Neural cell (in vitro differentiated cells): ENCODE results near the gene PPIE. TPM values are rescaled to one million over a fixed set of nuclear protein-coding genes. Genes with fewer than 3 reads are reported as not detected.

ENCODE experiments used
- H2AFZ ChIP-seq: fragments of 200-600, 300-800 bp; sonication (generic), shearing (Covaris generic); 2 replicates; pipeline ENCODE4 v1.6.0; 2014; ENCODE audit warnings: low read depth, mild to moderate bottlenecking, antibody characterized with exemption, low read length, moderate library complexity
- H3F3A ChIP-seq: fragments of 200-600 bp; shearing (Covaris generic); 2 replicates; pipeline ENCODE4 v1.6.1; 2016; ENCODE audit warnings: mild to moderate bottlenecking, moderate library complexity, mixed read lengths, antibody characterized with exemption, low read length; ENCODE audit not compliant: insufficient read depth, poor library complexity, severe bottlenecking
- H3K27ac ChIP-seq: fragments of 200-600, 300-800 bp; sonication (generic), shearing (Covaris generic); 2 replicates; pipeline ENCODE4 v1.5.1; 2014; ENCODE audit warnings: mild to moderate bottlenecking, low read length, moderate library complexity
- H3K27me3 ChIP-seq: fragments of 300-800, 200-600 bp; sonication (generic), shearing (Covaris generic); 2 replicates; pipeline ENCODE4 v1.6.0; 2014; ENCODE audit warnings: mild to moderate bottlenecking, low read depth, low read length, moderate library complexity; ENCODE audit not compliant: insufficient read depth
- H3K36me3 ChIP-seq: fragments of 300-800, 200-600 bp; sonication (generic), shearing (Covaris generic); 2 replicates; pipeline ENCODE4 v1.5.1; 2014; ENCODE audit warnings: mild to moderate bottlenecking, antibody characterized with exemption, low read length, moderate library complexity; ENCODE audit not compliant: insufficient read depth
- H3K4me2 ChIP-seq: fragments of 300-800, 200-600 bp; sonication (generic), shearing (Covaris generic); 2 replicates; pipeline ENCODE4 v1.6.0; 2014; ENCODE audit warnings: mild to moderate bottlenecking, low read length
- H3K4me3 ChIP-seq: fragments of 300-800, 200-600 bp; sonication (generic), shearing (Covaris generic); 2 replicates; pipeline ENCODE4 v1.5.1; 2014; ENCODE audit warnings: mild to moderate bottlenecking, low read length, moderate library complexity
- H3K79me2 ChIP-seq: fragments of 200-600 bp; shearing (Covaris generic); replicated peaks from 2 replicates; pipeline ENCODE4 v1.6.0; 2014; ENCODE audit warnings: mild to moderate bottlenecking, low read length, moderate library complexity; ENCODE audit not compliant: insufficient read depth
- H3K9ac ChIP-seq: fragments of 300-800, 200-600 bp; sonication (generic), shearing (Covaris generic); 2 replicates; pipeline ENCODE4 v1.6.1; 2016; ENCODE audit warnings: mild to moderate bottlenecking, low read length, mixed read lengths
- H3K9me2 ChIP-seq: fragments of 200-600 bp; shearing (Covaris generic); 2 replicates; pipeline ENCODE4 v1.6.1; 2016; ENCODE audit warnings: mild to moderate bottlenecking, low read length, mixed read lengths; ENCODE audit not compliant: insufficient read depth
- H3K9me3 ChIP-seq: fragments of 200-600, 300-800 bp; sonication (generic), shearing (Covaris generic); 2 replicates; pipeline ENCODE4 v1.6.1; 2016; ENCODE audit warnings: mild to moderate bottlenecking, mixed run types, low read length, moderate library complexity, mixed read lengths
- H4K20me1 ChIP-seq: fragments of 200-600 bp; shearing (Covaris generic); 2 replicates; pipeline ENCODE4 v1.6.1; 2016; ENCODE audit warnings: mild to moderate bottlenecking, mixed run types; ENCODE audit not compliant: insufficient read depth
- CTCF ChIP-seq: fragments of 450-650 bp; IDR thresholded peaks from 2 replicates; pipeline ENCODE4 v1.5.1; 2014; ENCODE audit warnings: antibody characterized with exemption, mild to moderate bottlenecking, moderate library complexity; ENCODE audit not compliant: poor library complexity, severe bottlenecking
- EP300 ChIP-seq: fragments of 450-650 bp; conservative IDR thresholded peaks from 2 replicates; pipeline ENCODE4 v1.6.1; 2014; ENCODE audit warnings: antibody characterized with exemption, mild to moderate bottlenecking, moderate library complexity; ENCODE audit not compliant: poor library complexity, severe bottlenecking
- EZH2 ChIP-seq: fragments of 200-600, 300-800 bp; shearing (Covaris generic), sonication (generic); IDR thresholded peaks from 2 replicates; pipeline ENCODE4 v1.6.1; 2014; ENCODE audit warnings: antibody characterized with exemption, low read length, borderline replicate concordance, mild to moderate bottlenecking; ENCODE audit not compliant: insufficient read depth, poor library complexity, severe bottlenecking
- MXI1 ChIP-seq: fragments of 450-650 bp; conservative IDR thresholded peaks from 2 replicates; pipeline ENCODE4 v1.6.1; 2014; ENCODE audit warnings: antibody characterized with exemption, mild to moderate bottlenecking; ENCODE audit not compliant: poor library complexity, severe bottlenecking
- POLR2AphosphoS5 ChIP-seq: IDR thresholded peaks from 2 replicates; pipeline ENCODE4 v1.6.1; 2012
- RAD21 ChIP-seq: fragments of 450-650 bp; conservative IDR thresholded peaks from 2 replicates; pipeline ENCODE4 v1.6.1; 2014; ENCODE audit warnings: antibody characterized with exemption, mild to moderate bottlenecking, moderate library complexity
- REST ChIP-seq: IDR thresholded peaks from 2 replicates; pipeline ENCODE4 v1.6.1; 2012; ENCODE audit warnings: borderline replicate concordance
- SMC3 ChIP-seq: fragments of 450-650 bp; conservative IDR thresholded peaks from 2 replicates; pipeline ENCODE4 v1.6.1; 2014; ENCODE audit warnings: antibody characterized with exemption, mild to moderate bottlenecking, moderate library complexity; ENCODE audit not compliant: poor library complexity
- TAF1 ChIP-seq: IDR thresholded peaks from 2 replicates; pipeline ENCODE4 v1.6.1; 2012; ENCODE audit warnings: low read depth
- polyA plus RNA-seq: library from polyadenylated mRNA; depleted of rRNA; stranded (reverse); fragments of >200 nt; gene quantifications from 2 replicates; pipeline ENCODE4 v1.2.3, GENCODE V29; 2014

PPIE gene
- polyA plus RNA-seq, 1 donor from 2014 or later, result 55.9 TPM

- H3K4me2 ChIP-seq, result no peak overlapping the region
- H3F3A ChIP-seq, result no peaks in the 10 kb centered on the region
- no peak overlapping the region for H3K27ac ChIP-seq
- H3K36me3 ChIP-seq, result no peaks in the 10 kb centered on the region
- H3K4me3 ChIP-seq, result no peak overlapping the region
- no peaks in the 10 kb centered on the region for H4K20me1 ChIP-seq
- TF ChIP-seq EZH2, result no peak
- TF ChIP-seq RAD21, result no peak
- no peak for TF ChIP-seq EP300
- no peak for TF ChIP-seq MXI1
- TF ChIP-seq TAF1, result no peak
- TF ChIP-seq POLR2AphosphoS5, result no peak
- no peak for TF ChIP-seq CTCF
- TF ChIP-seq REST, result no peak
- no peak for TF ChIP-seq SMC3
- no peaks in the 10 kb centered on the region for H3K9me3 ChIP-seq
- peaks cover 39% of the 10 kb centered on the region for H3K27me3 ChIP-seq
- no peaks in the 10 kb centered on the region for H3K9me2 ChIP-seq
- no peaks in the 10 kb centered on the region for H3K79me2 ChIP-seq
- H2AFZ ChIP-seq, result no peak overlapping the region
- no peak overlapping the region for H3K9ac ChIP-seq
Observed at GRCh38 chr1:39788426-39788757, 49.7 kb downstream of the PPIE start.

- Histone ChIP-seq H3K4me2 (no peak within 1 kb of the TSS), H3K36me3 (no peaks in the 10 kb centered on the region), H3K4me3 (peak within 1 kb of the TSS; percentile 51), H4K20me1 (no peaks in the 10 kb centered on the region), H3K27ac (no peak within 1 kb of the TSS), H3K9ac (no peak within 1 kb of the TSS), H3F3A (no peaks in the 10 kb centered on the region), H2AFZ (no peak within 1 kb of the TSS), H3K79me2 (no peaks in the 10 kb centered on the region), H3K9me2 (no peaks in the 10 kb centered on the region), H3K27me3 (peaks cover 39% of the 10 kb centered on the region), H3K9me3 (no peaks in the 10 kb centered on the region)
- TF ChIP-seq TAF1 (no peak), RAD21 (no peak), POLR2AphosphoS5 (no peak), REST (no peak), SMC3 (no peak), EZH2 (no peak), MXI1 (no peak), EP300 (no peak), CTCF (no peak)
Observed at GRCh38 chr1:39788758-39789570, 50.3 kb downstream of the PPIE start, which contains the start of gene BMP8B. BMP8B (minus strand) TSS chr1:39788865; CDS start chr1:39788485, 380 bp downstream.
